MCF 10A (cell line): ENCODE measurements around the gene GNB2. TPM values are rescaled to one million over a fixed set of nuclear protein-coding genes. Genes with fewer than 3 reads are reported as not detected.
A peak's percentile ranks its signal among the peaks of the same experiment; 100 is the strongest.

ENCODE experiments used
- BruUV-seq: library from RNA; stranded (reverse); fragments of 400-500 nt; replicated peaks from 2 replicates; lab custom pipeline; 2021; lab: Mats Ljungman, UMichigan
- CTCF ChIA-PET: fragments of 300-600 bp; sonication (Branson Sonifier 250); formaldehyde crosslinking; extraction: SDS; loops from one replicate; lab custom pipeline; 2021; ENCODE audit warnings: antibody characterized with exemption, inconsistent platforms; lab: Yijun Ruan, JAX
- POLR2A ChIA-PET: fragments of 300-600, 350-650 bp; sonication (Branson Sonifier 250); formaldehyde crosslinking; extraction: SDS; loops from one replicate; lab custom pipeline; 2020; ENCODE audit warnings: antibody characterized with exemption, inconsistent platforms; lab: Yijun Ruan, JAX
- DNase-seq: peaks from one replicate; pipeline ENCODE4 v3.0.0-alpha.2; 2018; ENCODE audit not compliant: unreplicated experiment
- H3K27ac Mint-ChIP-seq: one replicate; pipeline ENCODE4 v1.8.0; 2022; ENCODE audit warnings: mild to moderate bottlenecking, low read depth, mixed read lengths; ENCODE audit not compliant: unreplicated experiment
- H3K27me3 Mint-ChIP-seq: one replicate; pipeline ENCODE4 v1.8.0; 2022; ENCODE audit warnings: mixed read lengths; ENCODE audit not compliant: insufficient read depth, unreplicated experiment
- H3K36me3 Mint-ChIP-seq: one replicate; pipeline ENCODE4 v1.8.0; 2022; ENCODE audit warnings: mild to moderate bottlenecking, moderate library complexity, mixed read lengths; ENCODE audit not compliant: insufficient read depth, unreplicated experiment
- H3K4me1 Mint-ChIP-seq: one replicate; pipeline ENCODE4 v1.8.0; 2022; ENCODE audit warnings: mixed read lengths; ENCODE audit not compliant: insufficient read depth, unreplicated experiment
- H3K4me3 Mint-ChIP-seq: one replicate; pipeline ENCODE4 v1.8.0; 2022; ENCODE audit warnings: mild to moderate bottlenecking, moderate library complexity, mixed read lengths; ENCODE audit not compliant: unreplicated experiment
- H3K9me3 Mint-ChIP-seq: one replicate; pipeline ENCODE4 v1.8.0; 2022; ENCODE audit warnings: mixed read lengths; ENCODE audit not compliant: unreplicated experiment
- CTCF ChIP-seq: fragments of 200-600 bp; IDR thresholded peaks from one replicate; pipeline ENCODE4 v1.8.0; 2022; ENCODE audit warnings: antibody characterized with exemption, mild to moderate bottlenecking; ENCODE audit not compliant: unreplicated experiment
- intact Hi-C: fragments of 100-400 bp; cut with micrococcal nuclease; formaldehyde crosslinking; loops from 2 replicates; pipeline ENCODE4 v1.14.1; 2022
- total RNA-seq: library from RNA; stranded (reverse); gene quantifications from 2 replicates; pipeline ENCODE4 v1.2.3, GENCODE V29; 2022

GNB2 gene
- total RNA-seq, 1 experiment from 2014 or later: 201 TPM

- CTCF ChIA-PET: interaction anchor here (0.5 to 10.0 kb wide), 6 partner anchors 11 to 195 kb away, joined by 3 to 103 read pairs (median 3); partner anchors contain the start of gene SRRT
- no peak for TF ChIP-seq CTCF
- DNase-seq: peak; percentile 78
- Mint-ChIP-seq H3K27ac (peak overlapping the region; percentile 51), H3K9me3 (no peaks in the 10 kb centered on the region), H3K27me3 (no peaks in the 10 kb centered on the region), H3K36me3 (peaks cover 55% of the 10 kb centered on the region), H3K4me3 (no peak overlapping the region), H3K4me1 (peaks cover 12% of the 10 kb centered on the region)
- POLR2A ChIA-PET: interaction anchor here (0.6 to 3.7 kb wide), 10 partner anchors 10 to 255 kb away, joined by 3 to 24 read pairs (median 4); partner anchors contain the start of genes FBXO24, GIGYF1, LRCH4 and MOSPD3
- intact Hi-C loops: no loop called here
- no TSS peak for BruUV-seq
Measured at GRCh38 chr7:100679927-100680575, 6.5 kb downstream of the GNB2 start.

- TF ChIP-seq CTCF: no peak
- peak overlapping the region; percentile 51 for H3K27ac Mint-ChIP-seq
- ChIA-PET CTCF (interaction anchor here (0.6 to 10.0 kb wide), 5 partner anchors 11 to 120 kb away, joined by 3 to 103 read pairs (median 3); no protein-coding TSS in a partner anchor), POLR2A (interaction anchor here (0.6 to 3.7 kb wide), 8 partner anchors 11 to 255 kb away, joined by 3 to 24 read pairs (median 4); partner anchors contain the start of genes FBXO24, GIGYF1, LRCH4 and MOSPD3)
- intact Hi-C loops: no loop called here
- no peaks in the 10 kb centered on the region for H3K9me3 Mint-ChIP-seq
- no TSS peak for BruUV-seq
- peaks cover 12% of the 10 kb centered on the region for H3K4me1 Mint-ChIP-seq
- DNase-seq: no peak
- no peak overlapping the region for H3K4me3 Mint-ChIP-seq
- H3K36me3 Mint-ChIP-seq: peaks cover 62% of the 10 kb centered on the region
- H3K27me3 Mint-ChIP-seq: no peaks in the 10 kb centered on the region
Measured at GRCh38 chr7:100680576-100681271, 7.2 kb downstream of the GNB2 start.

DNA sequence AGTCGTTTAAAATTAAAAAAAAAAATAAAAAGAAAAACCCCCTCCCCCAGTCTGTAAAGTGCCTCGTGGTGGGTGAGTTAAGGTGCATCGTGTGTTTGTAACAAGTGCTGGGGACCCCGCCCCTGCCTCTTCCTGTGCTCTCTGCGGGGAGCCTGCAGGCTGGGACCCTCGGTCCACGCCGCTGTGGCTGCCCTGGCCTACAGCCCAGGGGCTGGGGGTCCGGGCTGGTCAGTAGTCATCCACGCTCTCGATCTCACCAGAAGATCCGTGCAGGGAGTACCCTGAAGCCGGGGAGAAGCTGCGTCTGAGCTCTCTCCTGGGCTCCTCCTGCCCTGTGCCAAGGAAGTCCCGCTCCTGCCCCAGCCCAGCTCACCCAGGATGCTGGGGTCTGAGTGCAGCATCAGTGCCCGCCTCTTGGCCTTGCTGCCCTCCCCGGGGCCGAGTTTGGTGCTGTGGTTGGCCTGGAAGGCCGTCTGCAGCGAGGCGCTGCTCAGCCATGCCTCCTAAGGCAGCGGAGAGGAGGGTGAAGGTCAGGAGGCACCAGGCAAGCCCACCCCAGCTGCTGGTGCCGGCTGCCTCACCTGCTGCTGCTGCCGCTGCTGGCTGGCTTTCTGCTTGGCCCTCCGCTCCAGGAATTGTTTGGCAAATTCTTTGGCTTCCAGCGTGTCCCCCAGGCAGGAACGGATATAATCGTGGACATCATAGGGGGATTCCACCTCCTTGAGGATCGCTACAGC is 8.1 kb downstream of the GNB2 start:
- no peaks in the 10 kb centered on the region for H3K27me3 Mint-ChIP-seq
- H3K4me1 Mint-ChIP-seq: peaks cover 7% of the 10 kb centered on the region
- ChIA-PET CTCF (interaction anchor here (0.6 to 10.0 kb wide), 2 partner anchors 10 to 388 kb away, joined by 3 to 103 read pairs; no protein-coding TSS in a partner anchor), POLR2A (interaction anchor here (1.5 to 3.7 kb wide), 2 partner anchors 12 to 95 kb away, joined by 5 to 24 read pairs; partner anchors contain the start of genes FBXO24, GIGYF1 and LRCH4)
- intact Hi-C loops: no loop called here
- no peak overlapping the region for H3K4me3 Mint-ChIP-seq
- no TSS peak for BruUV-seq
- TF ChIP-seq CTCF: no peak
- H3K27ac Mint-ChIP-seq: no peak overlapping the region
- DNase-seq: no peak
- no peaks in the 10 kb centered on the region for H3K9me3 Mint-ChIP-seq
- peaks cover 63% of the 10 kb centered on the region for H3K36me3 Mint-ChIP-seq
